HG03280 (cell line): ENCODE measurements around the gene SUPT4H1.
"Not testable (repeated sequence)": the region's sequence is repeated elsewhere in the genome, so short reads cannot be mapped to it uniquely, and the experiment has no call there.

Experiments
- ATAC-seq: cut with Tn5 transposase; IDR thresholded peaks from one replicate; pipeline ENCODE4 v1.9.1; 2021; ENCODE audit warnings: mild to moderate bottlenecking, moderate library complexity; ENCODE audit not compliant: unreplicated experiment

SUPT4H1 gene

GRCh38 chr17:58351831-58352595 is at the start of gene SUPT4H1:
SUPT4H1 (minus strand) TSS chr17:58352201; CDS start chr17:58352135, 66 bp downstream.
- peak; percentile 96 for ATAC-seq

GRCh38 chr17:58401287-58401686 is 49.3 kb upstream of the SUPT4H1 start:
- no peak for ATAC-seq

GRCh38 chr17:58400826-58401225 is 48.8 kb upstream of the SUPT4H1 start:
- ATAC-seq = no peak

- no peak for ATAC-seq
Measured at GRCh38 chr17:58399974-58400373, 48.0 kb upstream of the SUPT4H1 start.

GRCh38 chr17:58398574-58399266 is 46.7 kb upstream of the SUPT4H1 start:
- no peak for ATAC-seq

GRCh38 chr17:58397421-58397820 is 45.4 kb upstream of the SUPT4H1 start:
- ATAC-seq = not testable (repeated sequence)

- no peak for ATAC-seq
Measured at GRCh38 chr17:58396173-58396572, 44.2 kb upstream of the SUPT4H1 start.

- ATAC-seq = no peak
Measured at GRCh38 chr17:58394534-58395223, 42.7 kb upstream of the SUPT4H1 start.

- ATAC-seq = no peak
Measured at GRCh38 chr17:58391302-58391984, 39.4 kb upstream of the SUPT4H1 start.

GRCh38 chr17:58390884-58391283 is 38.9 kb upstream of the SUPT4H1 start:
- ATAC-seq = no peak

- no peak for ATAC-seq
Measured at GRCh38 chr17:58388302-58389190, 36.5 kb upstream of the SUPT4H1 start.

- no peak for ATAC-seq
Measured at GRCh38 chr17:58387834-58388233, 35.8 kb upstream of the SUPT4H1 start.

- ATAC-seq = no peak
Measured at GRCh38 chr17:58386708-58387107, 34.7 kb upstream of the SUPT4H1 start.

GRCh38 chr17:58385359-58385899 is 33.4 kb upstream of the SUPT4H1 start:
- ATAC-seq = no peak

- ATAC-seq = no peak
Measured at GRCh38 chr17:58384897-58385296, 32.9 kb upstream of the SUPT4H1 start.

- no peak for ATAC-seq
Measured at GRCh38 chr17:58383892-58384462, 32.0 kb upstream of the SUPT4H1 start.

GRCh38 chr17:58382872-58383242 is 30.9 kb upstream of the SUPT4H1 start:
- no peak for ATAC-seq

- ATAC-seq = no peak
Measured at GRCh38 chr17:58382108-58382871, 30.3 kb upstream of the SUPT4H1 start.
